GM23338 (cell line): ENCODE data around the gene SALL2. TPM values are rescaled to one million over a fixed set of nuclear protein-coding genes. Genes with fewer than 3 reads are reported as not detected.

ENCODE experiments used
- ATAC-seq: fragments of 200-7000 bp; cut with Tn5 transposase; 3 replicates; pipeline ENCODE4 v1.9.1; 2020
- DNase-seq: peaks from one replicate; pipeline ENCODE4 v3.0.0-alpha.2; 2015; ENCODE audit warnings: low spot score
- H2AFZ ChIP-seq: fragments of 200-600 bp; sonication (generic); 2 replicates; pipeline ENCODE4 v1.8.0; 2016; ENCODE audit warnings: antibody characterized with exemption, mild to moderate bottlenecking, moderate library complexity
- H3F3A ChIP-seq: fragments of 200-600 bp; sonication (generic); replicated peaks from 2 replicates; pipeline ENCODE4 v1.8.0; 2017; ENCODE audit warnings: antibody characterized with exemption, mixed run types, low read depth
- H3K27ac ChIP-seq: fragments of 200-600 bp; sonication (generic); 2 replicates; pipeline ENCODE4 v1.6.1; 2016; ENCODE audit warnings: low read depth
- H3K27me3 ChIP-seq: fragments of 200-600 bp; sonication (generic); 2 replicates; pipeline ENCODE4 v1.8.0; 2016; ENCODE audit warnings: mild to moderate bottlenecking, mixed run types, moderate library complexity; ENCODE audit not compliant: insufficient read depth
- H3K36me3 ChIP-seq: fragments of 200-600 bp; sonication (generic); 2 replicates; pipeline ENCODE4 v1.8.0; 2016; ENCODE audit warnings: mild to moderate bottlenecking; ENCODE audit not compliant: insufficient read depth
- H3K4me1 ChIP-seq: fragments of 200-600 bp; sonication (generic); 2 replicates; pipeline ENCODE4 v1.8.0; 2016; ENCODE audit warnings: mild to moderate bottlenecking, moderate library complexity; ENCODE audit not compliant: insufficient read depth
- H3K4me2 ChIP-seq: fragments of 200-600 bp; sonication (generic); 2 replicates; pipeline ENCODE4 v1.7.1; 2017; ENCODE audit warnings: mixed run types
- H3K4me3 ChIP-seq: fragments of 200-600 bp; sonication (generic); 2 replicates; pipeline ENCODE4 v1.6.1; 2016; ENCODE audit warnings: mixed run types
- H3K79me2 ChIP-seq: fragments of 200-600 bp; sonication (generic); replicated peaks from 2 replicates; pipeline ENCODE4 v1.8.0; 2017; ENCODE audit warnings: mild to moderate bottlenecking; ENCODE audit not compliant: insufficient read depth
- H3K9me2 ChIP-seq: fragments of 200-600 bp; sonication (generic); 2 replicates; pipeline ENCODE4 v1.8.0; 2017; ENCODE audit not compliant: insufficient read depth
- H4K20me1 ChIP-seq: fragments of 200-600 bp; sonication (generic); replicated peaks from 2 replicates; pipeline ENCODE4 v1.8.0; 2017; ENCODE audit warnings: mild to moderate bottlenecking; ENCODE audit not compliant: insufficient read depth
- H3K27ac Mint-ChIP-seq: 2 replicates; pipeline ENCODE4 v1.8.0; 2020; ENCODE audit warnings: inconsistent platforms, mild to moderate bottlenecking, moderate library complexity, mixed read lengths
- H3K27me3 Mint-ChIP-seq: 3 replicates; pipeline ENCODE4 v1.8.0; 2022; ENCODE audit warnings: low read depth, mild to moderate bottlenecking, moderate library complexity, mixed read lengths, inconsistent platforms; ENCODE audit not compliant: insufficient read depth, poor library complexity
- H3K36me3 Mint-ChIP-seq: 3 replicates; pipeline ENCODE4 v1.8.0; 2021; ENCODE audit warnings: low read depth, mild to moderate bottlenecking, inconsistent platforms, moderate library complexity, mixed read lengths
- H3K4me1 Mint-ChIP-seq: 3 replicates; pipeline ENCODE4 v1.8.0; 2020; ENCODE audit warnings: mild to moderate bottlenecking, inconsistent platforms, mixed read lengths
- H3K4me3 Mint-ChIP-seq: 3 replicates; pipeline ENCODE4 v1.8.0; 2021; ENCODE audit warnings: moderate library complexity, mild to moderate bottlenecking, inconsistent platforms, mixed read lengths
- H3K9me3 Mint-ChIP-seq: 3 replicates; pipeline ENCODE4 v1.8.0; 2020; ENCODE audit warnings: moderate library complexity, mild to moderate bottlenecking, inconsistent platforms, mixed read lengths
- EZH2 ChIP-seq: fragments of 200-600 bp; sonication (generic); IDR thresholded peaks from one replicate; pipeline ENCODE4 v1.8.0; 2017; ENCODE audit warnings: antibody characterized with exemption, mild to moderate bottlenecking, low read depth; ENCODE audit not compliant: unreplicated experiment
- EZH2phosphoT487 ChIP-seq: fragments of 200-600 bp; sonication (generic); IDR thresholded peaks from one replicate; pipeline ENCODE4 v1.8.1; 2018; ENCODE audit warnings: antibody characterized with exemption; ENCODE audit not compliant: unreplicated experiment
- JUNB ChIP-seq: IDR thresholded peaks from one replicate; pipeline ENCODE4 v1.6.1; 2016; ENCODE audit warnings: antibody characterized with exemption; ENCODE audit not compliant: unreplicated experiment
- NANOG ChIP-seq: IDR thresholded peaks from 2 replicates; pipeline ENCODE4 v1.6.1; 2016; ENCODE audit warnings: antibody characterized with exemption, borderline replicate concordance
- POLR2AphosphoS5 ChIP-seq: IDR thresholded peaks from 2 replicates; pipeline ENCODE4 v1.6.1; 2016; ENCODE audit warnings: antibody characterized with exemption, low read depth
- ZNF114 ChIP-seq: fragments of 250-450 bp; sonication (Bioruptor Pico); IDR thresholded peaks from 2 replicates; pipeline ENCODE4 v1.5.0; 2020; ENCODE audit warnings: mild to moderate bottlenecking, moderate library complexity
- ZNF331 ChIP-seq: fragments of 250-450 bp; sonication (Bioruptor Pico); IDR thresholded peaks from 2 replicates; pipeline ENCODE4 v1.5.0; 2020; ENCODE audit warnings: low read depth, mild to moderate bottlenecking, moderate library complexity
- polyA plus RNA-seq: library from polyadenylated mRNA; unstranded; fragments of >200 nt; fragmentation: Nextera tagmentation; extraction: Ambion mirVana; gene quantifications from 2 replicates; pipeline ENCODE4 v1.2.1, GENCODE V29; 2016
- total RNA-seq: library from RNA; depleted of rRNA; stranded (reverse); fragments of >200 nt; shearing (Covaris generic); gene quantifications from 2 replicates; pipeline ENCODE4 v1.2.3, GENCODE V29; 2014
- TF ChIP-seq, protein P1 (sequence below): fragments of 250-450 bp; sonication (Bioruptor Pico); IDR thresholded peaks from 2 replicates; pipeline ENCODE4 v1.5.0; 2020; ENCODE audit warnings: mild to moderate bottlenecking, moderate library complexity

The SALL2 gene
- total and polyA plus RNA-seq, 2 experiments from 2014 or later: 121 to 281 TPM

DNA sequence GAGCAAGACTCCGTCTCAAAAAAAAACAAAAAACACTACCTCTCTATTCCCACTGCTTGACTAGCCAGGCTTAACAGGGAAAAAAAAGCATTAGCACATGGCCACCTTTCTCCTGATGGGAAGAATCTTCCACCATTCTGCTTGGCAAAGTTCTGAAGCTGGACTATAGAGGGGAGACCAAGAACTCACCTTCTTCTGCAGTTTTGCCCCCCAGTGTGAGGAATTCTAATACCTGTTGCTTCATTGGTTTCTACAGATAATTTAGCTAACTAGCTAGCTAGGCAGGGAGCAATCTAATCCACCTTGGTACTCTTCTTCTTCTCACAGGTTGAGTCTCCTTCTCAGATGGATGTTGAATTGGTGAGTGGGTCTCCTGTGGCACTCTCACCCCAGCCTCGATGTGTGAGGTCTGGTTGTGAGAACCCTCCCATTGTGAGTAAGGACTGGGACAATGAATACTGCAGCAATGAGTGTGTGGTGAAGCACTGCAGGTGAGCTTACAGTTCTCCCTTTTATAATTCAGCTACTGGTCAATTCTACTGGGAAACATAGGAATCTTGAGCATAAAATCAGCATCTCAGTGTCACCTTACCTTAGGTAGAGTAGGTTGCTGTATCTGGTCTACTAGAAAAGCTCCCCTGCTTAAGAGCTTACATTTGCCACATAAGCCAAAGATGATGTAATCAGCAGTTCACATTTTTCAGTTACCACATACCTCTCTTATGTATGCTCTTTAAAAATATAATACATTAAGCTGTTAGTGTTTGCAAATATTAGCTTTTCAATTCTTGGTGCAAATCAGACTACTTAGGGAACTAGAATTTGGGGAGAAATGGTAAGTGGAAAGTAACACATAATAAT is 31.0 kb downstream of the SALL2 start (continued):
- TF ChIP-seq, protein P1, sequence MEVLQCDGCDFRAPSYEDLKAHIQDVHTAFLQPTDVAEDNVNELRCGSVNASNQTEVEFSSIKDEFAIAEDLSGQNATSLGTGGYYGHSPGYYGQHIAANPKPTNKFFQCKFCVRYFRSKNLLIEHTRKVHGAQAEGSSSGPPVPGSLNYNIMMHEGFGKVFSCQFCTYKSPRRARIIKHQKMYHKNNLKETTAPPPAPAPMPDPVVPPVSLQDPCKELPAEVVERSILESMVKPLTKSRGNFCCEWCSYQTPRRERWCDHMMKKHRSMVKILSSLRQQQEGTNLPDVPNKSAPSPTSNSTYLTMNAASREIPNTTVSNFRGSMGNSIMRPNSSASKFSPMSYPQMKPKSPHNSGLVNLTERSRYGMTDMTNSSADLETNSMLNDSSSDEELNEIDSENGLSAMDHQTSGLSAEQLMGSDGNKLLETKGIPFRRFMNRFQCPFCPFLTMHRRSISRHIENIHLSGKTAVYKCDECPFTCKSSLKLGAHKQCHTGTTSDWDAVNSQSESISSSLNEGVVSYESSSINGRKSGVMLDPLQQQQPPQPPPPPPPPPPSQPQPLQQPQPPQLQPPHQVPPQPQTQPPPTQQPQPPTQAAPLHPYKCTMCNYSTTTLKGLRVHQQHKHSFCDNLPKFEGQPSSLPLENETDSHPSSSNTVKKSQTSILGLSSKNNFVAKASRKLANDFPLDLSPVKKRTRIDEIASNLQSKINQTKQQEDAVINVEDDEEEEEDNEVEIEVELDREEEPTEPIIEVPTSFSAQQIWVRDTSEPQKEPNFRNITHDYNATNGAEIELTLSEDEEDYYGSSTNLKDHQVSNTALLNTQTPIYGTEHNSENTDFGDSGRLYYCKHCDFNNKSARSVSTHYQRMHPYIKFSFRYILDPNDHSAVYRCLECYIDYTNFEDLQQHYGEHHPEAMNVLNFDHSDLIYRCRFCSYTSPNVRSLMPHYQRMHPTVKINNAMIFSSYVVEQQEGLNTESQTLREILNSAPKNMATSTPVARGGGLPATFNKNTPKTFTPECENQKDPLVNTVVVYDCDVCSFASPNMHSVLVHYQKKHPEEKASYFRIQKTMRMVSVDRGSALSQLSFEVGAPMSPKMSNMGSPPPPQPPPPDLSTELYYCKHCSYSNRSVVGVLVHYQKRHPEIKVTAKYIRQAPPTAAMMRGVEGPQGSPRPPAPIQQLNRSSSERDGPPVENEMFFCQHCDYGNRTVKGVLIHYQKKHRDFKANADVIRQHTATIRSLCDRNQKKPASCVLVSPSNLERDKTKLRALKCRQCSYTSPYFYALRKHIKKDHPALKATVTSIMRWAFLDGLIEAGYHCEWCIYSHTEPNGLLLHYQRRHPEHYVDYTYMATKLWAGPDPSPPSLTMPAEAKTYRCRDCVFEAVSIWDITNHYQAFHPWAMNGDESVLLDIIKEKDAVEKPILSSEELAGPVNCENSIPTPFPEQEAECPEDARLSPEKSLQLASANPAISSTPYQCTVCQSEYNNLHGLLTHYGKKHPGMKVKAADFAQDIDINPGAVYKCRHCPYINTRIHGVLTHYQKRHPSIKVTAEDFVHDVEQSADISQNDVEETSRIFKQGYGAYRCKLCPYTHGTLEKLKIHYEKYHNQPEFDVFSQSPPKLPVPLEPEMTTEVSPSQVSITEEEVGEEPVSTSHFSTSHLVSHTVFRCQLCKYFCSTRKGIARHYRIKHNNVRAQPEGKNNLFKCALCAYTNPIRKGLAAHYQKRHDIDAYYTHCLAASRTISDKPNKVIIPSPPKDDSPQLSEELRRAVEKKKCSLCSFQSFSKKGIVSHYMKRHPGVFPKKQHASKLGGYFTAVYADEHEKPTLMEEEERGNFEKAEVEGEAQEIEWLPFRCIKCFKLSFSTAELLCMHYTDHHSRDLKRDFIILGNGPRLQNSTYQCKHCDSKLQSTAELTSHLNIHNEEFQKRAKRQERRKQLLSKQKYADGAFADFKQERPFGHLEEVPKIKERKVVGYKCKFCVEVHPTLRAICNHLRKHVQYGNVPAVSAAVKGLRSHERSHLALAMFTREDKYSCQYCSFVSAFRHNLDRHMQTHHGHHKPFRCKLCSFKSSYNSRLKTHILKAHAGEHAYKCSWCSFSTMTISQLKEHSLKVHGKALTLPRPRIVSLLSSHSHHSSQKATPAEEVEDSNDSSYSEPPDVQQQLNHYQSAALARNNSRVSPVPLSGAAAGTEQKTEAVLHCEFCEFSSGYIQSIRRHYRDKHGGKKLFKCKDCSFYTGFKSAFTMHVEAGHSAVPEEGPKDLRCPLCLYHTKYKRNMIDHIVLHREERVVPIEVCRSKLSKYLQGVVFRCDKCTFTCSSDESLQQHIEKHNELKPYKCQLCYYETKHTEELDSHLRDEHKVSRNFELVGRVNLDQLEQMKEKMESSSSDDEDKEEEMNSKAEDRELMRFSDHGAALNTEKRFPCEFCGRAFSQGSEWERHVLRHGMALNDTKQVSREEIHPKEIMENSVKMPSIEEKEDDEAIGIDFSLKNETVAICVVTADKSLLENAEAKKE (CRISPR knock-in tag): no peak

DNA sequence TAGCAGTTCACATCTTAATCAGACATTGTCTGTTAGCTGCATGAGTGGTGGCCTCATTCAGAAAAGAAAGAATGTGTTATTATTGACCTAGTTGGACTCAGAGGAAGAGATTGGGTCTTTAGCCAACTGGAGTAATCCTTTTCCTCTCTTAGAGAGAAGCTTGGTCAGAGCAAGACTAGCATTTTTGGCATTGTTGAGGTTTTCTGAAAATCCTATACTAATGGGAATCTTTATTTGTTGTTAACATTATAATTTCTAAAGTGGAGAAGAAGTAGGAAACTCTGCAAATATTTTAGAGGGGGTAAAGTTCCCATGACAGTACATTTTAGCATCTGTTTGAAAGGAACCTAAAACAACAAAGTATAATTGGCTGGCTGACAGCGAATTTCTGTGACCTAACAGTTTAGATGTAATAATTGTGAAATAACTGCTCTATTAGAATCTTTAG is 39.5 kb downstream of the SALL2 start:
- Mint-ChIP-seq H3K27ac (no peak overlapping the region), H3K36me3 (peaks cover 27% of the 10 kb centered on the region), H3K4me3 (no peak overlapping the region), H3K9me3 (no peaks in the 10 kb centered on the region), H3K4me1 (no peaks in the 10 kb centered on the region), H3K27me3 (no peaks in the 10 kb centered on the region)
- Histone ChIP-seq H3K4me2 (no peak overlapping the region), H3K9me2 (no peaks in the 10 kb centered on the region), H3K4me3 (no peak overlapping the region), H3K36me3 (peaks cover 20% of the 10 kb centered on the region), H3K27me3 (no peaks in the 10 kb centered on the region), H3F3A (peaks cover 5% of the 10 kb centered on the region; the same call in 1 of the 2 replicates), H3K4me1 (no peaks in the 10 kb centered on the region), H4K20me1 (peaks cover 6% of the 10 kb centered on the region), H2AFZ (no peak overlapping the region), H3K27ac (no peak overlapping the region; the same call in 1 of the 2 replicates), H3K79me2 (peaks cover 22% of the 10 kb centered on the region; the same call in 1 of the 2 replicates)
- no peak for DNase-seq
- ATAC-seq: no peak
- TF ChIP-seq EZH2: no peak
- no peak for TF ChIP-seq ZNF114 (CRISPR knock-in tag)
- TF ChIP-seq POLR2AphosphoS5: no peak
- TF ChIP-seq, protein P1 (CRISPR knock-in tag): no peak
- no peak for TF ChIP-seq NANOG
- TF ChIP-seq ZNF331 (CRISPR knock-in tag): no peak
- TF ChIP-seq EZH2phosphoT487: no peak
- TF ChIP-seq JUNB: no peak
